NT2/D1 (cell line): ENCODE results near the gene FASTKD3.

Experiments used
- DNase-seq: peaks from one replicate; pipeline ENCODE4 v3.0.0-alpha.2; 2011; ENCODE audit warnings: low read depth, low spot score
- H3K27me3 ChIP-seq: 2 replicates; pipeline ENCODE4 v1.6.0; 2011; ENCODE audit warnings: mild to moderate bottlenecking; ENCODE audit not compliant: insufficient read length, insufficient read depth
- H3K36me3 ChIP-seq: 2 replicates; pipeline ENCODE4 v1.6.1; 2011; ENCODE audit warnings: mild to moderate bottlenecking, low read length, mixed read lengths; ENCODE audit not compliant: insufficient read depth, insufficient read length
- H3K4me1 ChIP-seq: 2 replicates; pipeline ENCODE4 v1.5.1; 2011; ENCODE audit not compliant: insufficient read depth, insufficient read length
- H3K4me3 ChIP-seq: 2 replicates; pipeline ENCODE4 v1.5.1; 2011; ENCODE audit warnings: low read depth; ENCODE audit not compliant: insufficient read length
- H3K9ac ChIP-seq: 2 replicates; pipeline ENCODE4 v1.6.0; 2011; ENCODE audit warnings: low read depth; ENCODE audit not compliant: insufficient read length
- H3K9me3 ChIP-seq: 2 replicates; pipeline ENCODE4 v1.5.1; 2011; ENCODE audit warnings: mild to moderate bottlenecking, low read length; ENCODE audit not compliant: insufficient read depth
- SUZ12 ChIP-seq: IDR thresholded peaks from 2 replicates; pipeline ENCODE4 v1.6.1; 2011; ENCODE audit not compliant: insufficient read length, insufficient read depth; ENCODE audit errors: extremely low read depth
- YY1 ChIP-seq: IDR thresholded peaks from 2 replicates; pipeline ENCODE4 v1.6.1; 2011; ENCODE audit not compliant: insufficient read length, insufficient read depth
- ZNF274 ChIP-seq: IDR thresholded peaks from 2 replicates; pipeline ENCODE4 v1.6.1; 2011; ENCODE audit warnings: mild to moderate bottlenecking, low read depth, low read length

The FASTKD3 gene

GRCh38 chr5:7814816-7815215, 54.0 kb downstream of the FASTKD3 start:
- Histone ChIP-seq H3K9me3 (no peaks in the 10 kb centered on the region), H3K36me3 (no peaks in the 10 kb centered on the region), H3K27me3 (no peaks in the 10 kb centered on the region), H3K9ac (no peak overlapping the region), H3K4me1 (peaks cover 2% of the 10 kb centered on the region), H3K4me3 (no peak overlapping the region)
- DNase-seq: no peak
- TF ChIP-seq ZNF274 (no peak), YY1 (no peak), SUZ12 (no peak)

GRCh38 chr5:7813576-7813975, 55.3 kb downstream of the FASTKD3 start:
- peaks cover 2% of the 10 kb centered on the region for H3K4me1 ChIP-seq
- no peak for DNase-seq
- no peaks in the 10 kb centered on the region for H3K36me3 ChIP-seq
- no peaks in the 10 kb centered on the region for H3K9me3 ChIP-seq
- no peak overlapping the region for H3K4me3 ChIP-seq
- TF ChIP-seq YY1 (no peak), SUZ12 (no peak), ZNF274 (no peak)
- H3K9ac ChIP-seq: no peak overlapping the region
- no peaks in the 10 kb centered on the region for H3K27me3 ChIP-seq

- Histone ChIP-seq H3K9ac (no peak overlapping the region), H3K4me3 (no peak overlapping the region), H3K4me1 (peaks cover 2% of the 10 kb centered on the region), H3K9me3 (no peaks in the 10 kb centered on the region), H3K27me3 (no peaks in the 10 kb centered on the region), H3K36me3 (no peaks in the 10 kb centered on the region)
- DNase-seq: no peak
- TF ChIP-seq YY1 (no peak), SUZ12 (no peak), ZNF274 (no peak)
These were observed 55.8 kb downstream of the FASTKD3 start for GRCh38 chr5:7813007-7813406.

- H3K4me1 ChIP-seq: peaks cover under 1% of the 10 kb centered on the region
- no peak for DNase-seq
- H3K9me3 ChIP-seq: no peaks in the 10 kb centered on the region
- H3K36me3 ChIP-seq: no peaks in the 10 kb centered on the region
- H3K27me3 ChIP-seq: no peaks in the 10 kb centered on the region
- no peak overlapping the region for H3K4me3 ChIP-seq
- TF ChIP-seq YY1: no peak
- no peak overlapping the region for H3K9ac ChIP-seq
These were observed 57.1 kb downstream of the FASTKD3 start for GRCh38 chr5:7811715-7812114.
